SK-N-SH treated with all-trans-retinoic acid at 6 μM for 48 hours (cell line): ENCODE data around the gene DTX3L.

Source experiments
- ATAC-seq: fragments of 200-7000 bp; cut with Tn5 transposase; 3 replicates; pipeline ENCODE4 v1.9.1; 2020; ENCODE audit warnings: mild to moderate bottlenecking, moderate library complexity
- ARNTL ChIP-seq: fragments of 450-650 bp; formaldehyde crosslinking; IDR thresholded peaks from 2 replicates; pipeline ENCODE4 v1.5.0; 2020; ENCODE audit warnings: low read depth, mild to moderate bottlenecking, moderate library complexity, borderline replicate concordance
- BACH2 ChIP-seq: fragments of 250-450 bp; sonication (Bioruptor Pico); IDR thresholded peaks from 2 replicates; pipeline ENCODE4 v1.9.0; 2021; ENCODE audit warnings: mild to moderate bottlenecking, borderline replicate concordance
- CSDC2 ChIP-seq: fragments of 250-450 bp; sonication (Bioruptor Pico); IDR thresholded peaks from 2 replicates; pipeline ENCODE4 v1.5.0; 2020; ENCODE audit warnings: mild to moderate bottlenecking, moderate library complexity
- CSRNP3 ChIP-seq: fragments of 250-450 bp; sonication (Bioruptor Pico); IDR thresholded peaks from 2 replicates; pipeline ENCODE4 v1.5.1; 2021; ENCODE audit warnings: mild to moderate bottlenecking, moderate library complexity
- ESRRG ChIP-seq: fragments of 250-450 bp; sonication (Bioruptor Pico); IDR thresholded peaks from 2 replicates; pipeline ENCODE4 v1.6.1; 2021; ENCODE audit warnings: mild to moderate bottlenecking
- ISL1 ChIP-seq: fragments of 250-450 bp; sonication (Bioruptor Pico); IDR thresholded peaks from 2 replicates; pipeline ENCODE4 v2.1.2; 2022; ENCODE audit warnings: mild to moderate bottlenecking, moderate library complexity
- OSR1 ChIP-seq: fragments of 250-450 bp; sonication (Bioruptor Pico); IDR thresholded peaks from 2 replicates; pipeline ENCODE4 v1.8.0; 2022; ENCODE audit warnings: moderate library complexity, mild to moderate bottlenecking, inconsistent platforms
- PATZ1 ChIP-seq: fragments of 250-450 bp; sonication (Bioruptor Pico); IDR thresholded peaks from 2 replicates; pipeline ENCODE4 v1.8.0; 2020; ENCODE audit warnings: mild to moderate bottlenecking, moderate library complexity, borderline replicate concordance
- POU6F1 ChIP-seq: fragments of 250-450 bp; sonication (Bioruptor Pico); IDR thresholded peaks from 2 replicates; pipeline ENCODE4 v1.8.0; 2021; ENCODE audit warnings: low read depth, mild to moderate bottlenecking, moderate library complexity, borderline replicate concordance
- PPARA ChIP-seq: fragments of 250-450 bp; sonication (Bioruptor Pico); IDR thresholded peaks from 2 replicates; pipeline ENCODE4 v1.5.0; 2020; ENCODE audit warnings: mild to moderate bottlenecking, borderline replicate concordance
- RARB ChIP-seq: fragments of 250-450 bp; sonication (Bioruptor Pico); IDR thresholded peaks from 2 replicates; pipeline ENCODE4 v1.8.0; 2021; ENCODE audit warnings: mild to moderate bottlenecking, moderate library complexity
- SNAI2 ChIP-seq: fragments of 250-450 bp; sonication (Bioruptor Pico); IDR thresholded peaks from 2 replicates; pipeline ENCODE4 v1.5.0; 2020; ENCODE audit warnings: mild to moderate bottlenecking, moderate library complexity
- TCF4 ChIP-seq: fragments of 250-450 bp; sonication (Bioruptor Pico); IDR thresholded peaks from 2 replicates; pipeline ENCODE4 v1.8.0; 2021; ENCODE audit warnings: mild to moderate bottlenecking, moderate library complexity, borderline replicate concordance
- TOX ChIP-seq: fragments of 250-450 bp; sonication (Bioruptor Pico); IDR thresholded peaks from 2 replicates; pipeline ENCODE4 v1.8.0; 2021; ENCODE audit warnings: mild to moderate bottlenecking, moderate library complexity, borderline replicate concordance
- ZC3H10 ChIP-seq: fragments of 250-450 bp; sonication (Bioruptor Pico); IDR thresholded peaks from 2 replicates; pipeline ENCODE4 v1.5.1; 2021; ENCODE audit warnings: mild to moderate bottlenecking, moderate library complexity
- ZFP3 ChIP-seq: fragments of 250-450 bp; sonication (Bioruptor Pico); IDR thresholded peaks from 2 replicates; pipeline ENCODE4 v1.5.0; 2020; ENCODE audit warnings: mild to moderate bottlenecking, moderate library complexity
- ZFP30 ChIP-seq: fragments of 450-650 bp; formaldehyde crosslinking; IDR thresholded peaks from 2 replicates; pipeline ENCODE4 v1.5.0; 2022; ENCODE audit warnings: mild to moderate bottlenecking, moderate library complexity
- ZNF565 ChIP-seq: fragments of 450-650 bp; formaldehyde crosslinking; conservative IDR thresholded peaks from 2 replicates; pipeline ENCODE4 v1.5.0; 2020; ENCODE audit warnings: low read depth, mild to moderate bottlenecking, moderate library complexity
- ZNF70 ChIP-seq: fragments of 450-650 bp; formaldehyde crosslinking; IDR thresholded peaks from 2 replicates; pipeline ENCODE4 v1.5.0; 2020; ENCODE audit warnings: mild to moderate bottlenecking, moderate library complexity
- ZNF8 ChIP-seq: fragments of 450-650 bp; formaldehyde crosslinking; IDR thresholded peaks from 2 replicates; pipeline ENCODE4 v1.5.0; 2020; ENCODE audit warnings: mild to moderate bottlenecking, moderate library complexity

DTX3L gene

GRCh38 chr3:122586773-122587485 lies 22.8 kb downstream of the DTX3L start:
- TF ChIP-seq ZNF8 (CRISPR knock-in tag) (no peak), SNAI2 (CRISPR knock-in tag) (no peak)
- TF ChIP-seq, all 23 proteins: peak for 0
- ATAC-seq = no peak

- ATAC-seq = no peak
- TF ChIP-seq ZC3H10 (CRISPR knock-in tag) (no peak), BACH2 (no peak), ZNF565 (no peak), RARB (CRISPR knock-in tag) (no peak), TOX (no peak), CSDC2 (no peak), OSR1 (CRISPR knock-in tag) (no peak), ZNF70 (CRISPR knock-in tag) (no peak), ARNTL (CRISPR knock-in tag) (no peak), ZFP3 (CRISPR knock-in tag) (no peak), PPARA (CRISPR knock-in tag) (no peak), TCF4 (no peak), ISL1 (CRISPR knock-in tag) (no peak), POU6F1 (no peak), PATZ1 (CRISPR knock-in tag) (no peak), ESRRG (no peak)
- TF ChIP-seq, all 23 proteins: peak for 0
Observed at GRCh38 chr3:122587572-122587971, 23.4 kb downstream of the DTX3L start.

GRCh38 chr3:122589297-122589696 lies 25.2 kb downstream of the DTX3L start:
- TF ChIP-seq BACH2 = no peak
- ATAC-seq = no peak

GRCh38 chr3:122590610-122591009 lies 26.5 kb downstream of the DTX3L start:
- ATAC-seq = no peak
- no peak for TF ChIP-seq ARNTL (CRISPR knock-in tag)
- TF ChIP-seq SNAI2 (CRISPR knock-in tag) = no peak
- TF ChIP-seq ZNF8 (CRISPR knock-in tag) = no peak
- TF ChIP-seq BACH2 = no peak
- TF ChIP-seq PATZ1 (CRISPR knock-in tag) = no peak
- no peak for TF ChIP-seq POU6F1
- TF ChIP-seq ESRRG = no peak
- no peak for TF ChIP-seq ZFP30 (CRISPR knock-in tag)
- TF ChIP-seq CSRNP3 (CRISPR knock-in tag) = no peak
